HepG2 (cell line): ENCODE results near the gene HSPA1A. TPM values are rescaled to one million over a fixed set of nuclear protein-coding genes. Genes with fewer than 3 reads are reported as not detected.

Source experiments
- CC2D1A ChIP-seq: sonication (generic); formaldehyde crosslinking; IDR thresholded peaks from 2 replicates; pipeline ENCODE4 v1.8.1; 2023; ENCODE audit warnings: mild to moderate bottlenecking, missing genetic modification reagents
- CEBPB ChIP-seq: IDR thresholded peaks from 2 replicates; pipeline ENCODE4 v1.6.1; 2011; ENCODE audit warnings: low read depth, low read length, improper control_type of control experiment, borderline replicate concordance
- DNMT1 ChIP-seq: sonication (generic); formaldehyde crosslinking; IDR thresholded peaks from 2 replicates; pipeline ENCODE4 v1.5.1; 2020; ENCODE audit warnings: mild to moderate bottlenecking, missing genetic modification reagents
- FIP1L1 ChIP-seq: fragments of 200-400 bp; formaldehyde crosslinking; IDR thresholded peaks from 2 replicates; pipeline ENCODE4 v1.6.1; 2018; ENCODE audit warnings: low read depth, mild to moderate bottlenecking, low read length, moderate library complexity, borderline replicate concordance; ENCODE audit not compliant: insufficient read depth
- HNF4A ChIP-seq: sonication (generic); formaldehyde crosslinking; IDR thresholded peaks from 2 replicates; pipeline ENCODE4 v1.4.0; 2020; ENCODE audit warnings: missing genetic modification reagents
- HNF4G ChIP-seq, 2 experiments: sonication (generic) in 1 of 2; formaldehyde crosslinking in 1 of 2; IDR thresholded peaks; 2 replicates each; pipeline versions ENCODE4 v1.4.0 to v1.6.1; 2011 to 2020; ENCODE audit warnings: borderline replicate concordance in 2 of 2, low read depth in 2 of 2, mild to moderate bottlenecking in 2 of 2, low read length in 1 of 2, missing genetic modification reagents in 1 of 2, moderate library complexity in 1 of 2
- HOXA7 ChIP-seq: sonication (generic); formaldehyde crosslinking; IDR thresholded peaks from 2 replicates; pipeline ENCODE4 v1.8.1; 2022; ENCODE audit warnings: mild to moderate bottlenecking, missing genetic modification reagents, moderate library complexity
- KMT2B ChIP-seq: IDR thresholded peaks from 2 replicates; pipeline ENCODE4 v1.6.1; 2016; ENCODE audit warnings: missing genetic modification reagents, missing compliant biosample characterization
- MTERF4 ChIP-seq: sonication (generic); formaldehyde crosslinking; IDR thresholded peaks from 2 replicates; pipeline ENCODE4 v1.8.0; 2023; ENCODE audit warnings: mild to moderate bottlenecking, missing genetic modification reagents
- PRPF4 ChIP-seq: fragments of 200-400 bp; formaldehyde crosslinking; IDR thresholded peaks from 2 replicates; pipeline ENCODE4 v1.6.1; 2016; ENCODE audit warnings: low read length, low read depth; ENCODE audit not compliant: poor library complexity, severe bottlenecking
- PTBP1 ChIP-seq: fragments of 200-400 bp; formaldehyde crosslinking; IDR thresholded peaks from 2 replicates; pipeline ENCODE4 v1.6.1; 2018; ENCODE audit warnings: low read length, low read depth; ENCODE audit not compliant: poor library complexity, severe bottlenecking
- RARA ChIP-seq: IDR thresholded peaks from 2 replicates; pipeline ENCODE4 v1.6.1; 2016; ENCODE audit warnings: missing genetic modification reagents, missing compliant biosample characterization
- REL ChIP-seq: sonication (generic); formaldehyde crosslinking; conservative IDR thresholded peaks from 2 replicates; pipeline ENCODE4 v1.8.0; 2022; ENCODE audit warnings: mild to moderate bottlenecking, missing genetic modification reagents, moderate library complexity
- SIN3A ChIP-seq: IDR thresholded peaks from 2 replicates; pipeline ENCODE4 v1.6.1; 2011; ENCODE audit warnings: low read depth, mild to moderate bottlenecking, control low read depth, low read length, borderline replicate concordance
- SP1 ChIP-seq, 2 experiments: fragments of 450-650 bp in 1 of 2; sonication (generic) in 1 of 2; formaldehyde crosslinking in 1 of 2; IDR thresholded peaks; 2 replicates each; pipeline versions ENCODE4 v1.4.0 to v1.6.1; 2016 to 2020; ENCODE audit warnings: missing genetic modification reagents in 1 of 2
- SPEN ChIP-seq: sonication (generic); formaldehyde crosslinking; IDR thresholded peaks from 2 replicates; pipeline ENCODE4 v1.5.1; 2020; ENCODE audit warnings: low read depth, mild to moderate bottlenecking, missing genetic modification reagents
- SRY ChIP-seq: sonication (generic); formaldehyde crosslinking; IDR thresholded peaks from 2 replicates; pipeline ENCODE4 v1.8.0; 2022; ENCODE audit warnings: mild to moderate bottlenecking, missing genetic modification reagents
- TFDP1 ChIP-seq: IDR thresholded peaks from 2 replicates; pipeline ENCODE4 v1.6.1; 2016; ENCODE audit warnings: missing compliant biosample characterization, missing genetic modification reagents, borderline replicate concordance
- YEATS2 ChIP-seq: sonication (generic); formaldehyde crosslinking; IDR thresholded peaks from 2 replicates; pipeline ENCODE4 v1.4.0; 2020; ENCODE audit warnings: missing genetic modification reagents, borderline replicate concordance
- YEATS4 ChIP-seq: sonication (generic); formaldehyde crosslinking; IDR thresholded peaks from 2 replicates; pipeline ENCODE4 v1.4.0; 2020; ENCODE audit warnings: missing genetic modification reagents, borderline replicate concordance
- ZFP36L2 ChIP-seq: sonication (generic); formaldehyde crosslinking; IDR thresholded peaks from 2 replicates; pipeline ENCODE4 v1.4.0; 2020; ENCODE audit warnings: missing genetic modification reagents
- ZNF124 ChIP-seq: sonication (generic); formaldehyde crosslinking; IDR thresholded peaks from 2 replicates; pipeline ENCODE4 v1.4.0; 2020; ENCODE audit warnings: missing genetic modification reagents
- ZNF180 ChIP-seq: sonication (generic); formaldehyde crosslinking; IDR thresholded peaks from 2 replicates; pipeline ENCODE4 v1.4.0; 2020; ENCODE audit warnings: low read depth, missing genetic modification reagents, borderline replicate concordance
- ZNF234 ChIP-seq: sonication (generic); formaldehyde crosslinking; conservative IDR thresholded peaks from 2 replicates; pipeline ENCODE4 v1.5.1; 2020; ENCODE audit warnings: mild to moderate bottlenecking, missing genetic modification reagents
- ZNF44 ChIP-seq: sonication (generic); formaldehyde crosslinking; IDR thresholded peaks from 2 replicates; pipeline ENCODE4 v1.5.1; 2020; ENCODE audit warnings: mild to moderate bottlenecking, missing genetic modification reagents
- ZNF451 ChIP-seq: sonication (generic); formaldehyde crosslinking; IDR thresholded peaks from 2 replicates; pipeline ENCODE4 v1.5.0; 2020; ENCODE audit warnings: mild to moderate bottlenecking, missing genetic modification reagents
- ZNF577 ChIP-seq: sonication (generic); formaldehyde crosslinking; IDR thresholded peaks from 2 replicates; pipeline ENCODE4 v1.4.0; 2020; ENCODE audit warnings: mild to moderate bottlenecking, low read depth, missing genetic modification reagents, borderline replicate concordance
- ZNF780A ChIP-seq: sonication (generic); formaldehyde crosslinking; IDR thresholded peaks from 2 replicates; pipeline ENCODE4 v1.8.0; 2022; ENCODE audit warnings: mild to moderate bottlenecking, missing genetic modification reagents, moderate library complexity
- ZSCAN9 ChIP-seq: IDR thresholded peaks from 2 replicates; pipeline ENCODE4 v1.6.1; 2016; ENCODE audit warnings: borderline replicate concordance
- polyA plus RNA-seq, 8 experiments: library from polyadenylated mRNA; depleted of rRNA in 3 of 8; stranded (reverse) in 7 of 8; unstranded in 1 of 8; fragments of >200 nt; fragmentation: Illumina TruSeq in 4 of 8; extraction: Trizol in 4 of 8; gene quantifications; 2 replicates each; pipeline versions ENCODE4 v1.2.1 to v1.2.3, GENCODE V29; 2011 to 2016; ENCODE audit warnings: low read depth in 4 of 8, missing spikeins in 1 of 8, mixed read lengths in 1 of 8; ENCODE audit not compliant: insufficient read depth in 1 of 8
- total RNA-seq, 5 experiments: library from RNA; depleted of rRNA; stranded (reverse); fragments of >200 nt; fragmentation: Illumina TruSeq; extraction: Trizol; gene quantifications; 2 replicates each; pipeline ENCODE4 v1.2.3, GENCODE V29; 2016; ENCODE audit warnings: low read depth in 1 of 5

Gene HSPA1A
- total and polyA plus RNA-seq, 2 of the 13 experiments (the other 11 are each of a cell fraction or from before 2014, with no cell fraction given) = 44.5 to 85.0 TPM

- TF ChIP-seq TFDP1 (0 out of 2 replicates have a peak, but pooled peaks have one; percentile 25), FIP1L1 (no peak), MTERF4 (CRISPR knock-in tag) (no peak), HNF4A (no peak), ZNF234 (no peak), YEATS2 (CRISPR knock-in tag) (no peak; the same call in 1 of the 2 replicates), ZNF780A (CRISPR knock-in tag) (no peak), ZSCAN9 (CRISPR knock-in tag) (no peak), SRY (CRISPR knock-in tag) (peak; percentile 67; the same call in 1 of the 2 replicates), SIN3A (peak; percentile 78; the same call in 1 of the 2 replicates), SPEN (CRISPR knock-in tag) (peak; percentile 66), YEATS4 (CRISPR knock-in tag) (peak; percentile 17), ZNF44 (CRISPR knock-in tag) (no peak), ZNF180 (CRISPR knock-in tag) (no peak), HNF4G (IDR thresholded peaks at IDR 0.05; ENCODE audit: borderline replicate concordance, low read depth, low read length) (no peak), HNF4G (CRISPR knock-in tag; IDR thresholded peaks at IDR 0.05; ENCODE audit: borderline replicate concordance, low read depth) (no peak), ZNF451 (CRISPR knock-in tag) (0 out of 2 replicates have a peak, but pooled peaks have one; percentile 35), ZNF577 (no peak), HOXA7 (CRISPR knock-in tag) (no peak), RARA (CRISPR knock-in tag) (peak; percentile 41; the same call in 1 of the 2 replicates), DNMT1 (CRISPR knock-in tag) (no peak), KMT2B (CRISPR knock-in tag) (no peak), REL (CRISPR knock-in tag) (peak; percentile 76; the same call in 1 of the 2 replicates), ZNF124 (no peak), ZFP36L2 (CRISPR knock-in tag) (no peak), PRPF4 (no peak), SP1 (IDR thresholded peaks at IDR 0.05) (no peak), SP1 (CRISPR knock-in tag; IDR thresholded peaks at IDR 0.05) (no peak), CEBPB (no peak), CC2D1A (no peak), PTBP1 (no peak)
Measured at GRCh38 chr6:31815025-31815838, at the start of gene HSPA1A, which contains the start of gene HSPA1L (continued).
